Duodenal mucosa (tissue), 2 donors: ENCODE measurements around the gene FTL.
"Not testable (repeated sequence)": the region's sequence is repeated elsewhere in the genome, so short reads cannot be mapped to it uniquely, and the experiment has no call there.

Source experiments
- H3K27ac ChIP-seq: one replicate; pipeline ENCODE4 v1.7.0; 2013; ENCODE audit warnings: low read depth, low read length
- H3K27me3 ChIP-seq, 2 donors: one replicate each; pipeline ENCODE4 v1.7.0; 2013; ENCODE audit warnings: low read length in 2 of 2, control low read depth in 1 of 2; ENCODE audit not compliant: insufficient read depth in 2 of 2, control insufficient read depth in 1 of 2
- H3K36me3 ChIP-seq, 2 donors: one replicate each; pipeline ENCODE4 v1.7.0; 2013; ENCODE audit warnings: low read length in 2 of 2, control low read depth in 1 of 2; ENCODE audit not compliant: insufficient read depth in 2 of 2, control insufficient read depth in 1 of 2
- H3K4me1 ChIP-seq, 2 donors: one replicate each; pipeline ENCODE4 v1.7.0; 2013; ENCODE audit warnings: low read length in 2 of 2, control low read depth in 1 of 2; ENCODE audit not compliant: insufficient read depth in 2 of 2, control insufficient read depth in 1 of 2
- H3K4me3 ChIP-seq, 2 donors: one replicate each; pipeline ENCODE4 v1.7.0; 2013; ENCODE audit warnings: low read length in 2 of 2, low read depth in 1 of 2
- H3K9ac ChIP-seq, 2 donors: one replicate each; pipeline ENCODE4 v1.7.0; 2013; ENCODE audit warnings: low read length in 2 of 2, low read depth in 1 of 2
- H3K9me3 ChIP-seq, 2 donors: one replicate each; pipeline ENCODE4 v1.7.0; 2013; ENCODE audit warnings: low read length in 2 of 2, control low read depth in 1 of 2; ENCODE audit not compliant: control insufficient read depth in 1 of 2

The FTL gene

DNA sequence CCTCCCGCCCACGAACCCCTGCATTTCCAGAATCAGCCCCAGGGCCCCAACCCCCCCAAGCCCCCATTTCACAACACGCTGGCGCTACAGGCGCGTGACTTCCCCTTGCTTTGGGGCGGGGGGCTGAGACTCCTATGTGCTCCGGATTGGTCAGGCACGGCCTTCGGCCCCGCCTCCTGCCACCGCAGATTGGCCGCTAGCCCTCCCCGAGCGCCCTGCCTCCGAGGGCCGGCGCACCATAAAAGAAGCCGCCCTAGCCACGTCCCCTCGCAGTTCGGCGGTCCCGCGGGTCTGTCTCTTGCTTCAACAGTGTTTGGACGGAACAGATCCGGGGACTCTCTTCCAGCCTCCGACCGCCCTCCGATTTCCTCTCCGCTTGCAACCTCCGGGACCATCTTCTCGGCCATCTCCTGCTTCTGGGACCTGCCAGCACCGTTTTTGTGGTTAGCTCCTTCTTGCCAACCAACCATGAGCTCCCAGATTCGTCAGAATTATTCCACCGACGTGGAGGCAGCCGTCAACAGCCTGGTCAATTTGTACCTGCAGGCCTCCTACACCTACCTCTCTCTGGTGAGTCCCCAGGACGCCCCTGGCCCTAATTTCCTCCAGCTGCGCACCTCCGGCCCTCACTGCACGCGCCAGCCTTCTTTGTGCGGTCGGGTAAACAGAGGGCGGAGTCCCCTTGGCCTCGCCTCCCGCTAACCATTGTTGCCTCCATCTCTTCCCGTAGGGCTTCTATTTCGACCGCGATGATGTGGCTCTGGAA, at the start of gene FTL:
TSS of gene FTL (plus strand) at position 270 of the 766 bp plus-strand sequence. CDS start at position 469, 199 bp downstream.
- peak within 1 kb of the TSS; percentile 89 for H3K27ac ChIP-seq
- peak within 1 kb of the TSS; percentile 95 to 99 for H3K4me3 ChIP-seq
- H3K4me1 ChIP-seq: peaks cover 32 to 54% of the 10 kb centered on the region in 2 donors
- no peaks in the 10 kb centered on the region for H3K27me3 ChIP-seq
- peaks cover 7 to 31% of the 10 kb centered on the region in 2 donors for H3K36me3 ChIP-seq
- H3K9me3 ChIP-seq: no peaks in the 10 kb centered on the region
- H3K9ac ChIP-seq: peak within 1 kb of the TSS; percentile 80 to 90

- H3K4me1 ChIP-seq: no peaks in the 10 kb centered on the region
- H3K27me3 ChIP-seq: no peaks in the 10 kb centered on the region
- H3K9ac ChIP-seq: no peak overlapping the region
- no peaks in the 10 kb centered on the region for H3K9me3 ChIP-seq
- H3K4me3 ChIP-seq: no peak overlapping the region
- H3K27ac ChIP-seq: no peak overlapping the region
- H3K36me3 ChIP-seq: peaks cover 48 to 82% of the 10 kb centered on the region in 2 donors
Measured at GRCh38 chr19:48915757-48916156, 49.4 kb upstream of the FTL start.

DNA sequence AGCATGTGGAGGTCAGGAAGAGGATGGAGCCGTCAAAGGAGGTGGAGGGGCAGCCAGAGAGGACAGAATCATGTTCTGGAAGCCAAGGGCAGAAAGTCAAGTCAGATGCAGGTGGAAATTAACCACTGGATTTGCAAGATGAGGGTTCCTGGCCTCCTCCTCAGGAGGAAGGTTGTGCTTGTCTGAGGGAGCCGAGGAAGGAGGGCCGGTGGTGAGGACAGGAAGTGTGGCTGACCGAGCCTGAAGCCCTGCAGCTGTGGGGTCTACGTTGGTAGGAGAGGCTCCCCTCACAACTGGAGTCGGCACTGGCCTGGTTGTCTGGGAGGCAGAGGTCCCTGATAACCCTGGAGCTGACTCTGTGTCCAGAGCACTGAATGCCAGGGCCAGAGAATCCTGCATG, 47.0 kb upstream of the FTL start:
- Histone ChIP-seq H3K27ac (no peak overlapping the region), H3K4me1 (no peaks in the 10 kb centered on the region), H3K27me3 (no peaks in the 10 kb centered on the region), H3K4me3 (no peak overlapping the region), H3K9me3 (no peaks in the 10 kb centered on the region), H3K36me3 (peaks cover 41 to 80% of the 10 kb centered on the region in 2 donors), H3K9ac (no peak overlapping the region)

DNA sequence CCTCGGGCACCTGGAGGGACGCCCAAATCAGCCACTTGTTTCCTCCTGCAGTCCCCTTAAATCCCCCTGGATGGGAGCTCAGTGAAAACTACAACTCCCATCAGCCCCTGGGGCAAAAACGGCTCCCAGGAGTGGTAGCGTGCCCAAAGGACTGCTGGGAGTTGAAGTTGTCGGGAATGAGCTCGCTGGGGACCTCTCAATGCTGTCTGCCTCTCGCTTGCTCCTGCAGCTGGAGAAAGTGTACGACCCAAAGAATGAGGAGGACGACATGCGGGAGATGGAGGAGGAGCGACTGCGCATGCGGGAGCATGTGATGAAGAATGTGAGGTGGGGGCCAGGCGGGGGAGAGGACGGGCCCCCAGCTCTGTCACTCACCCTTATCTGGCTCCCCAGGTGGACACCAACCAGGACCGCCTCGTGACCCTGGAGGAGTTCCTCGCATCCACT, 46.3 kb upstream of the FTL start:
- H3K36me3 ChIP-seq: peaks cover 37 to 75% of the 10 kb centered on the region in 2 donors
- no peak overlapping the region for H3K4me3 ChIP-seq
- H3K4me1 ChIP-seq: no peaks in the 10 kb centered on the region
- H3K9me3 ChIP-seq: no peaks in the 10 kb centered on the region
- H3K27me3 ChIP-seq: no peaks in the 10 kb centered on the region
- H3K9ac ChIP-seq: no peak overlapping the region
- no peak overlapping the region for H3K27ac ChIP-seq

DNA sequence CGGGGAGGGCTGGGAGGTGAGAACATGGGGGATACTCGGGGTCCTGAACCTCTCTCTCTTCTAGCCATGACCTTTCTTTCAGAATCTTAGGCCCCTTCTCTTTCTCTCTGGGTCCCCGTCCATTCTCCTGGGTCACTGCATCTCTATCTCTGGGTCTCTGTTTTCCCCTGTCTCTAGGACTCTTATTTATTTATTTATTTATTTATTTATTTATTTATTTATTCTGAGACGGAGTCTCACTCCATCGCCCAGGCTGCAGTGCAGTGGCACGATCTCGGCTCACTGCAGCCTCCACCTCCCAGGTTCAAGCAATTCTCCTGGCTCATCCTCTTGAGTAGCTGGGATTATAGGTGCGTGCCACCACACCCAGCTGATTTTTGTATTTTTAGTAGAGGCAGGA, 45.8 kb upstream of the FTL start:
- H3K9ac ChIP-seq, H3K27me3 ChIP-seq, H3K4me3 ChIP-seq, H3K27ac ChIP-seq, H3K9me3 ChIP-seq, H3K4me1 ChIP-seq: not testable (repeated sequence)
- H3K36me3 ChIP-seq: peaks cover 36 to 72% of the 10 kb centered on the region in 2 donors

DNA sequence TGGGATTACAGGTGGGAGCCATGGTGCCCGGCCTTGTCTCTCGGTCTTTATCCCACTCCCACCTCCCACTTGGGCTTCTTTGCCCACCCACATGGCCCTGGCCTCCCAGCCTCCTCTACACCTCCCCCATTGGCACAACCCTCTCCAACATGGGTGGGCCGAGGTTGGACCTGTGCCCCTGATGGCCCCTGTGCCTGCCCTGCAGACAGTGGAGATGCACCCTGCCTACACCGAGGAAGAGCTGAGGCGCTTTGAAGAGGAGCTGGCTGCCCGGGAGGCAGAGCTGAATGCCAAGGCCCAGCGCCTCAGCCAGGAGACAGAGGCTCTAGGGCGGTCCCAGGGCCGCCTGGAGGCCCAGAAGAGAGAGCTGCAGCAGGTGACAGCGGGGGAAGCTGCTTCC, 44.2 kb upstream of the FTL start:
- Histone ChIP-seq H3K9me3 (no peaks in the 10 kb centered on the region), H3K4me3 (no peak overlapping the region), H3K36me3 (peaks cover 28 to 55% of the 10 kb centered on the region in 2 donors), H3K27me3 (no peaks in the 10 kb centered on the region), H3K4me1 (no peaks in the 10 kb centered on the region), H3K9ac (no peak overlapping the region), H3K27ac (no peak overlapping the region)

- no peaks in the 10 kb centered on the region for H3K9me3 ChIP-seq
- H3K27ac ChIP-seq: no peak overlapping the region
- H3K4me1 ChIP-seq: peaks cover 0 to 2% of the 10 kb centered on the region in 2 donors
- peaks cover 26 to 50% of the 10 kb centered on the region in 2 donors for H3K36me3 ChIP-seq
- no peaks in the 10 kb centered on the region for H3K27me3 ChIP-seq
- H3K9ac ChIP-seq: no peak overlapping the region
- H3K4me3 ChIP-seq: no peak overlapping the region
Measured at GRCh38 chr19:48921721-48922500, 43.2 kb upstream of the FTL start.

DNA sequence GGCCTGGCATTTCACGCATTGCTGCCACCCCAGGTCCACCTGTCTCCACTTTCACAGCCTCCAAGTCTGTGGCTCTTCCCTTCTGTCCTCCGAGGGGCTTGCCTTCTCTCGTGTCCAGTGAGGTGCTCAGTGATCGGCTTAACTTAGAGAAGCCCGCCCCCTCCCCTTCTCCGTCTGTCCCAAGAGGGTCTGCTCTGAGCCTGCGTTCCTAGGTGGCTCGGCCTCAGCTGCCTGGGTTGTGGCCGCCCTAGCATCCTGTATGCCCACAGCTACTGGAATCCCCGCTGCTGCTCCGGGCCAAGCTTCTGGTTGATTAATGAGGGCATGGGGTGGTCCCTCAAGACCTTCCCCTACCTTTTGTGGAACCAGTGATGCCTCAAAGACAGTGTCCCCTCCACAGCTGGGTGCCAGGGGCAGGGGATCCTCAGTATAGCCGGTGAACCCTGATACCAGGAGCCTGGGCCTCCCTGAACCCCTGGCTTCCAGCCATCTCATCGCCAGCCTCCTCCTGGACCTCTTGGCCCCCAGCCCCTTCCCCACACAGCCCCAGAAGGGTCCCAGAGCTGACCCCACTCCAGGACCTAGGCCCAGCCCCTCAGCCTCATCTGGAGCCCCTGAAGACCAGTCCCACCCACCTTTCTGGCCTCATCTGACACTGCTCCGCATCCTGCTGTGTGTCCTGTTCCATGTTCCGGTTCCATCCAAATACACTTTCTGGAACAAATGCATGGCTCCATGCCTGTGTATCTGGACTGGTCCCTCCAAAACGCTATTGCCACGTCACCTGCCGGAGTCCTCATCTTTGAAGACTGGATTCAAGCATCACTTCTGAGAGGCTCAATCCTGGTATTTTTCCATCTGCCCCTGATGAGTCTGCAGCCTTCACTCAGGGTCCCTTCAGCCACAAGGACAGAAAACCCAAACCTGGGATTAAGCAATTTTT, 42.3 kb upstream of the FTL start:
- peaks cover 0 to 3% of the 10 kb centered on the region in 2 donors for H3K4me1 ChIP-seq
- H3K4me3 ChIP-seq: no peak overlapping the region
- H3K9me3 ChIP-seq: no peaks in the 10 kb centered on the region
- no peak overlapping the region for H3K9ac ChIP-seq
- no peak overlapping the region for H3K27ac ChIP-seq
- H3K27me3 ChIP-seq: no peaks in the 10 kb centered on the region
- peaks cover 25 to 49% of the 10 kb centered on the region in 2 donors for H3K36me3 ChIP-seq

GRCh38 chr19:48925240-48925843, 39.8 kb upstream of the FTL start:
- Histone ChIP-seq H3K27me3 (no peaks in the 10 kb centered on the region), H3K9ac (no peak overlapping the region), H3K4me3 (no peak overlapping the region), H3K36me3 (peaks cover 11 to 26% of the 10 kb centered on the region in 2 donors), H3K4me1 (peaks cover 0 to 7% of the 10 kb centered on the region in 2 donors), H3K9me3 (no peaks in the 10 kb centered on the region), H3K27ac (no peak overlapping the region)
